Epithelial cell of proximal tubule (primary cell): ENCODE data around the gene CHCHD2. TPM values are rescaled to one million over a fixed set of nuclear protein-coding genes. Genes with fewer than 3 reads are reported as not detected.
"Not testable (repeated sequence)": the region's sequence is repeated elsewhere in the genome, so short reads cannot be mapped to it uniquely, and the experiment has no call there.

Experiments
- DNase-seq: peaks from one replicate; pipeline ENCODE4 v3.0.0-alpha.2; 2011; ENCODE audit warnings: low read depth
- H3K4me3 ChIP-seq: 2 replicates; pipeline ENCODE4 v1.5.1; 2011; ENCODE audit warnings: low read depth, mild to moderate bottlenecking, low read length
- total RNA-seq: library from RNA; depleted of rRNA; stranded (reverse); fragments of >200 nt; gene quantifications from 2 replicates; pipeline ENCODE4 v1.2.3, GENCODE V29; 2015
- TF ChIP-seq, protein P1 (sequence below): conservative IDR thresholded peaks from 2 replicates; pipeline ENCODE4 v1.5.1; 2012; ENCODE audit warnings: low read depth, mild to moderate bottlenecking, low read length

The CHCHD2 gene
- total RNA-seq, 1 donor from 2014 or later: 664 TPM

GRCh38 chr7:56097700-56098099 lies 8.6 kb downstream of the CHCHD2 start:
- TF ChIP-seq, protein P1, sequence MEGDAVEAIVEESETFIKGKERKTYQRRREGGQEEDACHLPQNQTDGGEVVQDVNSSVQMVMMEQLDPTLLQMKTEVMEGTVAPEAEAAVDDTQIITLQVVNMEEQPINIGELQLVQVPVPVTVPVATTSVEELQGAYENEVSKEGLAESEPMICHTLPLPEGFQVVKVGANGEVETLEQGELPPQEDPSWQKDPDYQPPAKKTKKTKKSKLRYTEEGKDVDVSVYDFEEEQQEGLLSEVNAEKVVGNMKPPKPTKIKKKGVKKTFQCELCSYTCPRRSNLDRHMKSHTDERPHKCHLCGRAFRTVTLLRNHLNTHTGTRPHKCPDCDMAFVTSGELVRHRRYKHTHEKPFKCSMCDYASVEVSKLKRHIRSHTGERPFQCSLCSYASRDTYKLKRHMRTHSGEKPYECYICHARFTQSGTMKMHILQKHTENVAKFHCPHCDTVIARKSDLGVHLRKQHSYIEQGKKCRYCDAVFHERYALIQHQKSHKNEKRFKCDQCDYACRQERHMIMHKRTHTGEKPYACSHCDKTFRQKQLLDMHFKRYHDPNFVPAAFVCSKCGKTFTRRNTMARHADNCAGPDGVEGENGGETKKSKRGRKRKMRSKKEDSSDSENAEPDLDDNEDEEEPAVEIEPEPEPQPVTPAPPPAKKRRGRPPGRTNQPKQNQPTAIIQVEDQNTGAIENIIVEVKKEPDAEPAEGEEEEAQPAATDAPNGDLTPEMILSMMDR: no peak
- no peak overlapping the region for H3K4me3 ChIP-seq
- DNase-seq: no peak

- DNase-seq: no peak
- H3K4me3 ChIP-seq: no peak within 1 kb of the TSS
- TF ChIP-seq, protein P1: peak; percentile 74
Measured at GRCh38 chr7:56092789-56093531, 13.3 kb downstream of the CHCHD2 start, which contains the start of gene PHKG1. PHKG1 (minus strand) TSS chr7:56092952; CDS start chr7:56088941, 4,011 bp downstream.

GRCh38 chr7:56092388-56092787 lies 13.9 kb downstream of the CHCHD2 start:
- DNase-seq, H3K4me3 ChIP-seq: not testable (repeated sequence)

DNA sequence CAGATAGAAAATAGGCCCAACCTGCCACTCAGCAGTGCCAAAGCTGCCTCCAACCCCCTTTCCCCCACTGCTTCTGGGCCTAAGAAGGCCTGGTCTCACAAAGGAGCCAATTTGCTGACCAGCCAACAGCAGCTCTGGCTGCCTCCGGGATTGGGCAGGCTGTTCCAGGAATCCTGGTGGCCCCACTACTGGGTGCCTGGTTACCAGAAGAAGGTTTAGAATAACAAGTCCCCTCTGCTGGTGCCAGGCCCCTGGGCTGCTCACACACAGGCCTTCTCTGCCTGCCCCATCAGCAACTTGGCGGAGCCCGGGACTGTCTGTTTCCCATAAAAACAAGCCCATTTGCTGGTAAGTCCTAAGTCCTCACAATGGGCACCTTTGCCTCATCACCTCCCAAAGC lies 14.7 kb downstream of the CHCHD2 start:
- TF ChIP-seq, protein P1: no peak

DNA sequence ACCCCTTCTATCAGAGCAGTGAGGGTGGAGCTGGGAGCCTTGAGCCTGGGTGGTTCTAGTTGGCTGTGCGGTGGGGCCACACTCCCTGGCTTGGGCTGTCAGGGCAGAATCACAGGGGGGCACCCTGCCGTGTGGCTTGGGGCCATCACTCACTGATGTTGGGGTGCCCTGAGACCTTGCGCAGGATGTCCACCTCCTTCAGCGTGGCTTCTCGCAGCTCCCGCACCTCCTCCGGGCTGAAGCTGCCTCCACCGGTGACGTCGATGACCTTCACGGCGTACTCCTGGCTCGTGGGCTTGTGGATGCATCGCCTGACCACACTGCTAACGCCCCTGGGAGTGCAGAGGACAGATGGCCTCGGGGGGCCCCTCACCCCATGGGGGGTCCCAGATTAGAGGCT lies 18.8 kb downstream of the CHCHD2 start:
- TF ChIP-seq, protein P1: no peak
- H3K4me3 ChIP-seq: no peak overlapping the region
- no peak for DNase-seq

More for the DNA sequence above, 14.7 kb downstream of the CHCHD2 start:
- no peak for DNase-seq
- no peak overlapping the region for H3K4me3 ChIP-seq

GRCh38 chr7:56086761-56087160 lies 19.5 kb downstream of the CHCHD2 start:
- DNase-seq: no peak
- TF ChIP-seq, protein P1: no peak
- no peak overlapping the region for H3K4me3 ChIP-seq

- no peak for DNase-seq
- no peak overlapping the region for H3K4me3 ChIP-seq
- TF ChIP-seq, protein P1: no peak
Measured at GRCh38 chr7:56083150-56083785, 23.0 kb downstream of the CHCHD2 start.
